ENCODE data around the gene LRRC47. TPM values are rescaled to one million over a fixed set of nuclear protein-coding genes. Genes with fewer than 3 reads are reported as not detected.
A peak's percentile ranks its signal among the peaks of the same experiment; 100 is the strongest.

The LRRC47 gene
- total and polyA plus RNA-seq, 5 donors, result 23.3 to 60.3 (median 51.2) TPM

DNA sequence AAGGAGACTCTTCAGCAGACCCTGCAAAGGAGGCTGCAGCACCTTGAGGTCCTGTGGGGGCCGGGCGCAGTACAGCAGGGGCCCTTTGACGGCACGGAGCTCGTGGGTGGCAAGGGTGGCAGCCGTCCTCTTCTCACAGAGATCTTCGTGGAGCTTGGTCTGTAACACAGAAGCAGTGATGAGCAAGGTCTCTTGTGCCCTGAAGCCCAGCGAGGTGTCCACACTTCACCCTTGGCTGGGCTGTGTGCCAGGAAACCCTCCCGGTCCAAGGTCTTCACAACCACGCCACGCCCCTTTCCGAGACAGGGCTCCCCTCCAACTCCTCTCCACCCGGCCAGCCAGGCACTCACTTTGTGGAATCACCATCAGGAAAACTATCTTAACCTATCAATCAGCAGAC lies 11.3 kb downstream of the LRRC47 start:
- WGBS, result 65% methylated on average over 13 of the region's 13 CpGs

DNA sequence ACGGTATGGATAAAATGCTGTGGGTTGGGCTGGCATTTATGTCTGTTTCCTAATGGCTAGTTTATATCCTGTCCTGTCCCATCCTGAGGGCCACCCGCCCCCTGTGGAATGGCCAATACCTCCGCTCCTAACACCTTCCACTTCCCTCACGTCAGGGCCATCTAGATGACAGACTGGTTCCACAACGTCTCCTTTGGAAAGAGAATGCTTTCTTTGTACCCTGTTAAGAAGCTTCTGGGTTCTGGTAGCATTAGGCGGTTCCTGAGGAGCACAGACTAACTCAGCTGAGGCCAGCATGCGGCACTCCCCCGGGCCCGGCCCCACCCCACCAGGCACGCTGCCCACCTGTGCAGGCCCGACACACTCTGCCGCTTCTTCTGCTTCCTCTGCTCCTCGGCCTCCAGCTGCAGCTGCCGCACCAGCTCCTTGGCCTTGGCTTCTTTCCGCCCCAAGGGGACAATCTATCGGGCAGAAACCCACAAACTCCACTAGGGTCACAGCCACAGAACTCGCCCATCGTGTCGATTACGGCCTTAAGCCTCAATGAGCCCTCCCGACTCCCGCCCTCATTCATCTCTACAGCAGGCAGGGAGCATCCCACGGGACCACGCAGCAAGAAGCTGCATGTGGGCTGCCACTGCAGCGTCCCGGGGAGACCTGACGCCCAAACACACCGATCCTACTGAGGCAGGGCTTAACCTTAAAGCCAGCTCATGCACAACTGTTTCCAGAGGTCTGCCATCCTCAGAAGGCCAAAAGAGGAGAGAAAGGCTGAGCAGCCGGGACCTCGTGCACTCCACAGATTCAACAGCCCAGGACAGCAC lies 12.4 kb downstream of the LRRC47 start:
- no peaks in the 10 kb centered on the region for H3K27me3 ChIP-seq (ENCODE audit: control insufficient read depth, insufficient read depth)
- no peak overlapping the region for H3K4me3 ChIP-seq (ENCODE audit: low read length)
- no peak for DNase-seq
- H3K4me1 ChIP-seq (ENCODE audit: control insufficient read depth, insufficient read depth, low read length), result no peaks in the 10 kb centered on the region
- ATAC-seq, result no peak
- no peak overlapping the region for H3K27ac ChIP-seq (ENCODE audit: low read length)
- no peaks in the 10 kb centered on the region for H3K9me3 ChIP-seq (ENCODE audit: control insufficient read depth, low read length)
- intact Hi-C loops (cut with DNase I), result no loop called here
- 91% methylated on average over 30 of the region's 30 CpGs for WGBS

More for the DNA sequence above, 11.3 kb downstream of the LRRC47 start:
- Histone ChIP-seq H3K9me3 (ENCODE audit: control insufficient read depth, low read length) (no peaks in the 10 kb centered on the region), H3K4me1 (ENCODE audit: control insufficient read depth, insufficient read depth, low read length) (no peaks in the 10 kb centered on the region), H3K4me3 (ENCODE audit: low read length) (no peak overlapping the region), H3K27ac (ENCODE audit: low read length) (no peak overlapping the region), H3K27me3 (ENCODE audit: control insufficient read depth, insufficient read depth) (no peaks in the 10 kb centered on the region)
- intact Hi-C loops (cut with DNase I), result no loop called here
- ATAC-seq (peak in 1 of 2 donors; percentile 9), DNase-seq (peak in 2 of 3 donors; percentile 75)

DNA sequence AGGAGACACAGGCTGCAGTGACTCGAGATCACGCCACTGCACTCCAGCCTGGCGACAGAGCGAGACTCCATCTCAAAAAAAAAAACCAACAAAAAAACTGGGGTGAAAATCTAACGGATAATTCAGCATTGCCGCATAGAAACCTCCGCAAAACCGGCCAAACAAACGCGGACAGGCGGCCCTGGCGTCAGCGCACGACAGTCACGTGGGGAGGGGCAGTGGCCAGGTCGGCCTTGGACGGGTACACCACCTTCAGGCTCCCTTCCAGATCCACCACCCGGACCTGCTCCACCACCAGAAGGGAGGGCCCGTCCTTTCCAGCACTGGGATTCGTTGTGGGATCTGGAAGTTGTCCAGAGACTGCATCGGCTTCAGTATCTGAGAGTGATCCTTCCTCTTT lies 15.4 kb downstream of the LRRC47 start:
- 88% methylated on average over 21 of the region's 21 CpGs for WGBS
- intact Hi-C loops (cut with DNase I), result no loop called here
- Histone ChIP-seq H3K4me3 (ENCODE audit: low read length) (no peak overlapping the region), H3K27me3 (ENCODE audit: control insufficient read depth, insufficient read depth) (no peaks in the 10 kb centered on the region), H3K27ac (ENCODE audit: low read length) (no peak overlapping the region), H3K4me1 (ENCODE audit: control insufficient read depth, insufficient read depth, low read length) (no peaks in the 10 kb centered on the region), H3K9me3 (ENCODE audit: control insufficient read depth, low read length) (no peaks in the 10 kb centered on the region)
- DNase-seq, result no peak
- ATAC-seq, result no peak

DNA sequence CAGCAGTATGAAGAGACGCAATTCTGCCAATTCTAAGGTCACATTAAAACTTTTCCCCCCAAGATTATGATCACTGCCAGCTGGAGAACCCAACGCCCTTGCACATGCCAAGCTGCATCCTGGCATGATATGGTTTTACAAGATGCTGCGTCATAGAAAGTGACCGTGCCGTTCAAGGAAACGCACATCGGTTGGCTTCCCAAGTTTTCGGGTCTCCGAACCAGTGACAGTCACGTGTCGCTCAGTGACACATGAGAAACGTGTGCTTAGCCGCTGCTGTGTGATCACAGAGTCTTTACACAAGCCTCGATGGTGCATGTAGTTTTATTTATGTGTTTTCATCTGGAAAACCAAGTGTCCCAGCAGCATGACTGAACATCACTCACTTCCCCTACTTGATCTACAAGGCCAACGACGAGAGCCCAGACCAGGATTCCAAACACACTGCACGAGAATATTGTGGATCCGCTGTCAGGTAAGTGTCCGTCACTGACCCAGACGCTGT lies 16.3 kb downstream of the LRRC47 start:
- intact Hi-C loops (cut with DNase I), result no loop called here
- ATAC-seq (no peak), DNase-seq (no peak)
- no peaks in the 10 kb centered on the region for H3K9me3 ChIP-seq (ENCODE audit: control insufficient read depth, low read length)
- 93% methylated on average over 20 of the region's 20 CpGs for WGBS
- no peaks in the 10 kb centered on the region for H3K27me3 ChIP-seq (ENCODE audit: control insufficient read depth, insufficient read depth)
- no peak overlapping the region for H3K4me3 ChIP-seq (ENCODE audit: low read length)
- H3K27ac ChIP-seq (ENCODE audit: low read length), result no peak overlapping the region
- H3K4me1 ChIP-seq (ENCODE audit: control insufficient read depth, insufficient read depth, low read length), result peaks cover 3% of the 10 kb centered on the region

DNA sequence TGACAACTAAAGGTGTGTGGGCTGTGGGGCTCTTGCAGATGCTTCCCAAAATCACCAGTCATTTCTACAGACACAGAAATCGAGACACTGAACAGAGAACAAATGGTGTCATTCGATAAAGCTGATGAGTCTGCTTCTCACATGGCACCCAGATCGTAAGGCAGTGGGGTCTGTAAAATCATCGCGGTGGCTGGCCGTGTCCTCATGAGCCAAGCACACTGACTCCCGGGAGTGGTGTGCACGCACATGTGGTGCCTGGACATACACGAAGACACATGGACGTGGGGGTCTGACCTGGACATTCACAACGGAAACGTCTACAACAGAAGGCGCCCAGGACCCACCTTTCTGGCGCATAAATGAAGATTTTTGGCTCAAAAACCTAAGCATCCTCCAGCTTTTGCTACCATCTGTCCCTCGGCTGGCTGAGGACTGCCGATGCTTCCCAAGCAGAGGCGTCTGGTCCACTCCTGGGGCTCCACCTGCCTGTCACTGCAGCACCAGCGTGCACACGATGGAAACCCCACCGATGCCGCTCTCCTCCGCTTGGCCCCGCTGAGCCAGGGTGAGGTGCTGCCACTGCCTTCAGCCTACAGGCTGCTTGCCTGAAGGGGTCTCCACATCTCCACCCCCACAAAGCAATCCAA lies 16.9 kb downstream of the LRRC47 start:
- 89% methylated on average over 23 of the region's 23 CpGs for WGBS
- Histone ChIP-seq H3K4me3 (ENCODE audit: low read length) (no peak overlapping the region), H3K4me1 (ENCODE audit: control insufficient read depth, insufficient read depth, low read length) (peaks cover 4% of the 10 kb centered on the region), H3K27ac (ENCODE audit: low read length) (no peak overlapping the region), H3K9me3 (ENCODE audit: control insufficient read depth, low read length) (no peaks in the 10 kb centered on the region), H3K27me3 (ENCODE audit: control insufficient read depth, insufficient read depth) (no peaks in the 10 kb centered on the region)
- intact Hi-C loops (cut with DNase I), result no loop called here
- ATAC-seq, result no peak
- peak in 1 of 3 donors; percentile 30 for DNase-seq

DNA sequence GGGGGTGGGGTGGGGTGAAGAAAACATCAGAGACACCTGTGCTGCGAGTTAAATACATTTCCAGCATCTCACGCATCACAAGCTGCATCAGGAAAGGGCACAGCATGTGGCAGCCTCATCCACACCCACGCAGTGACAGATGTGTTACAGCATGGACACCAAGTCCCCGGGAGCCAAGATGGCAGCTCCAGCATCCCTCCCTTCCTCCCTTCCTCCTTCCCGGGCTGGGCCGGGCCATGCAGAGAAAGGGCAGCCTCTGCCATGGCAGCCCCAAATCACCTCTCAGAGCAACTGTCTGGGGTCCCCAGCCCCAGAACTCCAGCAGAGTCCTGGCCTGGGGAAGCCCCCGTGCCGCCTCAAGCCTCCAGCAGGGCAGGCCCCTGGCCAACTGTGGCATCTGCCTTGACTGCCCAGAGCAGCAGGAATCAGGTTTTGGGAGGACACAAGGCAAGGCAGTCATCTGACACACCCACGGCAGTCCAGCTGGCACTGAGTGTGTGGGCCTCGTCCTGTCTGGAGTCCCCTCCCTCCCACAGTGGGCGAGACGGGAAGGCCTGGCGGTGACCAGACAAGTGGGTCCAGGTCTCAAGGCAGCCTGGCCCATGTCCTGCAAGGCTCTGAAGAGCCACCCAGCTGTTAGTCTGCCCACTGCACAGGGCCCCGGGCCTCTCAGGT lies 17.6 kb downstream of the LRRC47 start:
- H3K4me1 ChIP-seq (ENCODE audit: control insufficient read depth, insufficient read depth, low read length), result peaks cover 4% of the 10 kb centered on the region
- intact Hi-C loops (cut with DNase I), result no loop called here
- no peak overlapping the region for H3K4me3 ChIP-seq (ENCODE audit: low read length)
- DNase-seq, result peak in 1 of 3 donors; percentile 74
- 66% methylated on average over 14 of the region's 14 CpGs for WGBS
- no peak overlapping the region for H3K27ac ChIP-seq (ENCODE audit: low read length)
- H3K27me3 ChIP-seq (ENCODE audit: control insufficient read depth, insufficient read depth), result no peaks in the 10 kb centered on the region
- peak; percentile 12 to 49 for ATAC-seq
- no peaks in the 10 kb centered on the region for H3K9me3 ChIP-seq (ENCODE audit: control insufficient read depth, low read length)

DNA sequence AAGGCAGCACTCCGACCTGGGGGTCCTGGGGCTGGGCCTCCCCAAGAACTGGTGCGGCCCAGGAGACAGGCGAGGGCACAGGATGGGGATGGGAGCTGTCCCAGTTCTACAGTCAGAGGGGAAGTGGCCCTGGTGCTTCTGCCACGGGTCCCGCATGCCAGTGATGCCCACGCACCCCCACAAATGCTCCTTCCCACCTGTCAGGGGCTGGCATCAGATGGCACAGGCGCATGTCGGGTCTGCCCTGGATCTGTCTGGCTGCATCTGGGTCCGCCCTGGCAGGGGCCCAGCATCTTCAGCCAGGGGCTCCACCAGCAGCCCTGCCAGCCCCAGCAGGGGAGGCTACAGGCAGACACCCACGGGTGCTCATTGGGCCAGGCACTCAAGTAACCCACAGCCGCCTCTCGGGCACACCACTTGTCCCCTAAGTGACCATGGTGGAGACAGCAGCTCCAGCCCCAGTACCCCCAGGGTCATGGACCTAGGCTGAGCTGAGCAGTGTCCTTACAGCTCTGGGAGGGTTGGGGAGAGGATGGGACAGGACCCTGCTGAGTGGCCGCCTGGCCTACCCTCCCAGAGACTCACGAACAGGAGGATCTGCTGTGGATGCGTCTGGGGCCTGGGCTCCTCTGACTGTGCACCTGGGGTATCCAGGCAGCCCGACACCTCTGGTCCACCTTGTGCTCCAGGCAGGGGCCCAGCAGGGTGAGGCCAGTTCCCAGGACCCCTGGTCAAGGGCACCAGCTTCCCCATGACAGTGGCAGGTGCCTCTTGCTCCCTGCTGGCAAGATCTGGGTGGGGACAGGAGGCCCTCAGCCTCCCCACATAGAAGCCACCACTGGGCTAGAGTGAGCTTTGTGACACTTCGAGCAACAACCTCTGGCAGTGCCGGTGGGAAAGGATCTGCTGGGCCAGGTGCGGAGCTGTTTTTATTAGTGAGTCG lies 18.4 kb downstream of the LRRC47 start:
- Histone ChIP-seq H3K4me1 (ENCODE audit: control insufficient read depth, insufficient read depth, low read length) (peaks cover 4% of the 10 kb centered on the region), H3K9me3 (ENCODE audit: control insufficient read depth, low read length) (no peaks in the 10 kb centered on the region), H3K27me3 (ENCODE audit: control insufficient read depth, insufficient read depth) (no peaks in the 10 kb centered on the region), H3K27ac (ENCODE audit: low read length) (no peak overlapping the region), H3K4me3 (ENCODE audit: low read length) (no peak overlapping the region)
- DNase-seq (no peak), ATAC-seq (no peak)
- 83% methylated on average over 20 of the region's 20 CpGs for WGBS
- intact Hi-C loops (cut with DNase I), result no loop called here

DNA sequence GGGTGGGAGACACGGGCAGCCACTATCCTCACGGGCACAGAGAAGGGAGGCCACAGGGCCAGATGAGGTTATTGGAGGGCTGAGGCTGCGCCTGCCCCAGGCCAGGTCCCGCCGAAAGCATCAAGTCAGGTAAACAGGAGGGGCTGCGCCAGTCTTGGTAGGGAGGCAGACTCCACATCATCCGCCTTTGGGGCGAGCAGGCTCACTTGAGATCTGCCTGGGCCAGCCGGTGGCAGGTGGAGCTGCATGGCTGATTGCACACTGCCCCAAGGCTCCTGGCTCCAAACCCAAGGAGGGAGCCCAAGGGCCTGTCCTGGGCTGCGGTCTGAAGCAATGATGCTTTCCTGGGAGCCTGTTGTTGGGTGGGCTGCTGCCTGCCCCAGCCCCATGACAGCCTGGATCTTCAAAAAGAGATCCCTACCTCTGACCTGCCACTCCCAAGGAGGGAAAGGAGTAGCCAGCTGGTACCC lies 19.2 kb downstream of the LRRC47 start:
- no peaks in the 10 kb centered on the region for H3K9me3 ChIP-seq (ENCODE audit: control insufficient read depth, low read length)
- H3K4me3 ChIP-seq (ENCODE audit: low read length), result no peak overlapping the region
- intact Hi-C loops (cut with DNase I), result no loop called here
- WGBS, result 86% methylated on average over 10 of the region's 10 CpGs
- ATAC-seq (no peak), DNase-seq (peak in 1 of 3 donors; percentile 38)
- peaks cover 4% of the 10 kb centered on the region for H3K4me1 ChIP-seq (ENCODE audit: control insufficient read depth, insufficient read depth, low read length)
- no peak overlapping the region for H3K27ac ChIP-seq (ENCODE audit: low read length)
- H3K27me3 ChIP-seq (ENCODE audit: control insufficient read depth, insufficient read depth), result no peaks in the 10 kb centered on the region

DNA sequence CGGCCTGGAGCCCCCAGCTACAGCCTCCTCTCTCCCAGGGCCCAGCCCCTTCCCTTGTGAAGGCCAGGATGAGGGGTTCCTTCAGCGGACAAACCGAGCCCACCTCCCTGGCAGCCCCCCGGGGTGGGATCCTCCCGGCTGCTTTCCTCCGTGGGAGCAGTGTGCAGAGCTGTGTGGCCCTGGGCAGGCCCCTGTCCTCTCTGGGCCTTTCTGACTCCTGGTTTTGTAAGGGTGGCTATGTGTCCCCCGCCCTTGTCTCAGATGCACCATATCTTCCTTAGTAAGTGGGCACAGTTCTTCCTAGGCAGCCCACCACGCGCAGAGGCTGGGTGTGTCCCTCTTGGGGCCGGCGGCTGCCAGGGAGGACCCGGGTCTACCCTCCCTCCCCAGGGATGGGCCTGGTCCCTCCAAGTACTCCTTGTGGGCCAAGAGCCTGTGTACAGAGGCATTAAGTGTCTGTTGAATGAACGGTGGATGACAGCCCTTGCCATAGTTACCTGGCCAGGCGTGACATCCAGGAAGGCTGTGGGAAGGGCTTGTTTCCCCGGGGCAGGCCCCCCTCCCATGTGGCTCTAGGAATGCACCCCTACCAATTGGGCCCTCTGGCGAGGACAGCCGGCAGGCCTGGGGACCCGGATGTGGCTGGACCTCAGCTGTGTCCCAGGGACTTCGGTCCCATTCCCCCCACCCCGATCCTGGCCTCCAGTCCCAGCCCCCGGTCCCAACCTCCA lies 19.9 kb downstream of the LRRC47 start:
- peak in 1 of 3 donors; percentile 46 for DNase-seq
- no peak overlapping the region for H3K4me3 ChIP-seq (ENCODE audit: low read length)
- intact Hi-C loops (cut with DNase I), result no loop called here
- peaks cover 4% of the 10 kb centered on the region for H3K4me1 ChIP-seq (ENCODE audit: control insufficient read depth, insufficient read depth, low read length)
- WGBS, result 78% methylated on average over 21 of the region's 21 CpGs
- no peak overlapping the region for H3K27ac ChIP-seq (ENCODE audit: low read length)
- H3K9me3 ChIP-seq (ENCODE audit: control insufficient read depth, low read length), result no peaks in the 10 kb centered on the region
- ATAC-seq, result no peak
- H3K27me3 ChIP-seq (ENCODE audit: control insufficient read depth, insufficient read depth), result no peaks in the 10 kb centered on the region

Measured in right cardiac atrium (tissue), 5 donors.